Measurements from ENCODE around the gene SAMD15.

GRCh38 chr14:77364146-77364545 lies 13.0 kb upstream of the SAMD15 start:
- no peak for TF ChIP-seq CTCF (tag by site-specific recombination; IDR thresholded peaks at IDR 0.05)
- TF ChIP-seq EGR2 (tag by site-specific recombination; IDR thresholded peaks at IDR 0.05; ENCODE audit: low read depth) = no peak
- TF ChIP-seq ZNF660 (tag by site-specific recombination; IDR thresholded peaks at IDR 0.05) = no peak
- no peak for TF ChIP-seq YY1 (tag by site-specific recombination; IDR thresholded peaks at IDR 0.05)
- TF ChIP-seq ZFP3 (tag by site-specific recombination; IDR thresholded peaks at IDR 0.05; ENCODE audit: low read depth) = no peak
- no peak for TF ChIP-seq ZNF121 (tag by site-specific recombination; IDR thresholded peaks at IDR 0.05)
- TF ChIP-seq ZBTB44 (tag by site-specific recombination; IDR thresholded peaks at IDR 0.05) = no peak
- TF ChIP-seq KLF9 (tag by site-specific recombination; IDR thresholded peaks at IDR 0.05; ENCODE audit: low read depth) = no peak
- no peak for TF ChIP-seq ZNF549 (tag by site-specific recombination; IDR thresholded peaks at IDR 0.05)
- TF ChIP-seq ZEB2 (tag by site-specific recombination; IDR thresholded peaks at IDR 0.05) = no peak
- TF ChIP-seq ZNF223 (tag by site-specific recombination; IDR thresholded peaks at IDR 0.05) = no peak
- no peak for TF ChIP-seq ELK4 (IDR thresholded peaks at IDR 0.05; ENCODE audit: borderline replicate concordance, low read depth, low read length)
- no peak for TF ChIP-seq ZIC2 (tag by site-specific recombination; IDR thresholded peaks at IDR 0.05)
- TF ChIP-seq PATZ1 (tag by site-specific recombination; IDR thresholded peaks at IDR 0.05) = no peak

Measured in HEK293 (cell line).